Lung (tissue), 12 donors: ENCODE results near the gene SUGP1. TPM values are rescaled to one million over a fixed set of nuclear protein-coding genes. Genes with fewer than 3 reads are reported as not detected.
A peak's percentile ranks its signal among the peaks of the same experiment; 100 is the strongest.

ENCODE experiments used
- ATAC-seq: fragments of 200-7000 bp; cut with Tn5 transposase; one replicate; pipeline ENCODE4 v1.9.1; 2020; ENCODE audit warnings: moderate number of reproducible peaks; ENCODE audit not compliant: insufficient read depth, low FRiP score
- DNase-seq, 3 donors: peaks; one replicate each; pipeline ENCODE4 v3.0.0-alpha.2; 2013 to 2017
- H3K27ac ChIP-seq, 2 donors: one replicate each; pipeline ENCODE4 v1.5.1; 2013; ENCODE audit warnings: mild to moderate bottlenecking in 2 of 2, moderate library complexity in 2 of 2, control low read depth in 1 of 2, inconsistent platforms in 1 of 2, low read depth in 1 of 2, low read length in 1 of 2
- H3K27me3 ChIP-seq, 3 donors: one replicate each; pipeline ENCODE4 v1.5.1; 2013; ENCODE audit warnings: low read length in 2 of 3; ENCODE audit not compliant: control insufficient read depth in 3 of 3, insufficient read depth in 3 of 3
- H3K36me3 ChIP-seq, 4 donors: one replicate each; pipeline ENCODE4 v1.5.1; 2013; ENCODE audit warnings: low read length in 4 of 4, mild to moderate bottlenecking in 1 of 4, moderate library complexity in 1 of 4; ENCODE audit not compliant: control insufficient read depth in 4 of 4, insufficient read depth in 4 of 4
- H3K4me1 ChIP-seq, 5 donors: one replicate each; pipeline ENCODE4 v1.5.1; 2013; ENCODE audit warnings: low read length in 5 of 5, mild to moderate bottlenecking in 2 of 5, moderate library complexity in 1 of 5; ENCODE audit not compliant: control insufficient read depth in 5 of 5, insufficient read depth in 5 of 5
- H3K4me3 ChIP-seq: one replicate; pipeline ENCODE4 v1.5.1; 2013; ENCODE audit warnings: mild to moderate bottlenecking, control low read depth, moderate library complexity
- H3K9ac ChIP-seq, 2 donors: one replicate each; pipeline ENCODE4 v1.5.1; 2013; ENCODE audit warnings: low read length in 2 of 2, control low read depth in 1 of 2; ENCODE audit not compliant: insufficient read depth in 1 of 2
- H3K9me3 ChIP-seq, 4 donors: one replicate each; pipeline ENCODE4 v1.5.1; 2013; ENCODE audit warnings: low read length in 3 of 4, mild to moderate bottlenecking in 1 of 4, moderate library complexity in 1 of 4; ENCODE audit not compliant: control insufficient read depth in 4 of 4, insufficient read depth in 3 of 4
- CTCF ChIP-seq: IDR thresholded peaks from 2 replicates; pipeline ENCODE4 v1.5.1; 2012; ENCODE audit warnings: mild to moderate bottlenecking; ENCODE audit errors: control extremely low read depth, extremely low read depth
- WGBS, 2 donors: extraction: QIAGEN DNeasy Blood & Tissue Kit; methylation state at CpG; one replicate each; pipeline ENCODE4 v1.1.7; 2013; 5-methylcytosine and 5-hydroxymethylcytosine counted together
- polyA plus RNA-seq, 2 donors: library from polyadenylated mRNA; stranded (reverse); fragments of 200-250 nt; gene quantifications; one replicate each; pipeline ENCODE4 v1.2.1, GENCODE V29; 2013
- total RNA-seq, 2 donors: library from RNA; depleted of rRNA in 1 of 2; stranded (reverse); fragments of >200 nt in 1 of 2; gene quantifications; one replicate each; pipeline ENCODE4 v1.2.1, GENCODE V29; 2014 to 2021
- donor health status: control.
- donor health status: control.
- donor health status: Bipolar disorder and iron deficiency.
- donor health status: healthy.
- donor health status: DM: yes; HTN: yes; CAD: no.

The SUGP1 gene
- total and polyA plus RNA-seq, 4 donors, result 22.3 to 42.8 (median 28.7) TPM

- ATAC-seq (no peak), DNase-seq (no peak)
- Histone ChIP-seq H3K27me3 (no peaks in the 10 kb centered on the region), H3K4me3 (no peak overlapping the region), H3K36me3 (peaks cover 0 to 28% (median 13%) of the 10 kb centered on the region in 4 donors), H3K4me1 (peaks cover 0 to 11% (median 3%) of the 10 kb centered on the region in 5 donors), H3K9me3 (no peaks in the 10 kb centered on the region), H3K9ac (no peak overlapping the region), H3K27ac (peak overlapping the region in 1 of 2 donors; percentile 45)
- no peak for TF ChIP-seq CTCF
- WGBS, 2 donors, result 96 to 100% methylated on average over 1 of the region's 1 CpG
These were observed 4.2 kb downstream of the SUGP1 start for GRCh38 chr19:19316082-19316481.

GRCh38 chr19:19315444-19315843 is 4.9 kb downstream of the SUGP1 start:
- Histone ChIP-seq H3K36me3 (peaks cover 1 to 28% (median 12%) of the 10 kb centered on the region in 4 donors), H3K4me3 (no peak overlapping the region), H3K27me3 (no peaks in the 10 kb centered on the region), H3K4me1 (peaks cover 0 to 11% (median 3%) of the 10 kb centered on the region in 5 donors), H3K9me3 (no peaks in the 10 kb centered on the region), H3K9ac (no peak overlapping the region), H3K27ac (no peak overlapping the region)
- TF ChIP-seq CTCF, result no peak
- 95% methylated on average over 2 of the region's 2 CpGs for WGBS, 2 donors
- ATAC-seq, result no peak
- DNase-seq, result no peak

GRCh38 chr19:19308373-19308772 is 11.9 kb downstream of the SUGP1 start:
- H3K9me3 ChIP-seq, result no peaks in the 10 kb centered on the region
- DNase-seq, result no peak
- H3K9ac ChIP-seq, result no peak overlapping the region
- no peak for TF ChIP-seq CTCF
- no peak overlapping the region for H3K27ac ChIP-seq
- no peak overlapping the region for H3K4me3 ChIP-seq
- WGBS, 2 donors, result 96 to 97% methylated on average over 10 of the region's 10 CpGs
- H3K27me3 ChIP-seq, result no peaks in the 10 kb centered on the region
- peaks cover 4 to 57% (median 25%) of the 10 kb centered on the region in 4 donors for H3K36me3 ChIP-seq
- H3K4me1 ChIP-seq, result no peaks in the 10 kb centered on the region
- no peak for ATAC-seq

- 94 to 96% methylated on average over 9 of the region's 9 CpGs for WGBS, 2 donors
- H3K36me3 ChIP-seq, result peaks cover 4 to 67% (median 28%) of the 10 kb centered on the region in 4 donors
- H3K9ac ChIP-seq, result no peak overlapping the region
- TF ChIP-seq CTCF, result no peak
- ATAC-seq, result no peak
- no peak overlapping the region for H3K27ac ChIP-seq
- DNase-seq, result no peak
- no peaks in the 10 kb centered on the region for H3K27me3 ChIP-seq
- no peaks in the 10 kb centered on the region for H3K9me3 ChIP-seq
- H3K4me1 ChIP-seq, result no peaks in the 10 kb centered on the region
- H3K4me3 ChIP-seq, result no peak overlapping the region
These were observed 14.1 kb downstream of the SUGP1 start for GRCh38 chr19:19306191-19306590.
